ENCODE measurements around the gene CPM. TPM values are rescaled to one million over a fixed set of nuclear protein-coding genes. Genes with fewer than 3 reads are reported as not detected.

CPM gene
- polyA plus RNA-seq, 2 of the 4 experiments (the other 2 are of a cell fraction), result 3.7 to 6.8 TPM

DNA sequence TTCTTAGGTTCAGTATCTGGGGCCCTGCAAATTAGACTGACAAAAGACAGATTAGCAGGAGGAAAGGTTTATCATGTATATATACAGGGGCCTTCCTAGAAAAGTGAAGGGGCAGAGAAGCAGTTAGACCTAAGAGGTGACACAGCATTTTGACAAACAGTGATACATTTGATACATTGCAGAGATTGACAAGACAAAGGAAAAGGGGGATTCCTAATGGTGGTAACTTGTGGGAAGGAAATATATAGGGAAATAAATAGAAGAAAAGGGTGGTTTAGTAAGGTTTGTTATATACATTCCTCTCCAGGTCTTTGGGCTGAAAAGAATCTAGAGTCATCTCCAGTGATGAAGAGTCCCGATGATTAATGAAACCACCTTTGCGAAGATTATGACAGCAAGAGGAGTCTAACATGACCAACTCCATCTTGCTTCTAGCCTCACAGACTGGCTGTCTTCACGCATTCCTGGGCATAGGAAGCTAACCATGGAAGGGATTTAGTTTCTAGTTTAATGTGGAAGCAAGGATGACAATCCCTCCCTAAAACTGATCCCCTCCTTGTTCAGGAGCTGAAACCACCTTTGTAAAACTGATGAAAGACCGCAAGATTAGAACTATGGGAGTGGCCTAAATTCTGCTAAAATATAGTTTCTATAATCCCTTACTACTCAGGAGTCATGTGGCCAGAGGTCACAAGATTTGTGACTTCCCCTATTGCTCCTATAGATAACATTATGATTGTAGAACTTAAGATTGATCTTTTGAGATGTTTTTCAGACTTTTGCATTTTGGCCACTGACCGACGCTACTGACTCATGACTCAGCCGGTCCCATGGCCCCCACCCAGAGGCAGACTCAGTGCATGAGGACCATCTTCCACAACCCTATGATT lies 31.1 kb upstream of the CPM start:
- no peak for DNase-seq (ENCODE audit: low read depth in 1 of 2, low spot score in 1 of 2)
- Histone ChIP-seq H3K4me3 (no peak overlapping the region), H3K9me3 (no peaks in the 10 kb centered on the region), H3K4me1 (no peaks in the 10 kb centered on the region), H3K27ac (no peak overlapping the region), H3K4me2 (no peak overlapping the region)
- TF ChIP-seq TFCP2L1 (CRISPR knock-in tag; IDR thresholded peaks at IDR 0.05) (no peak), EHMT2 (IDR thresholded peaks at IDR 0.05; ENCODE audit: low read depth) (no peak), RNF2 (IDR thresholded peaks at IDR 0.05; ENCODE audit: borderline replicate concordance, low read depth) (no peak), ESRRA (IDR thresholded peaks at IDR 0.05; ENCODE audit: borderline replicate concordance, low read length) (no peak), CBX2 (IDR thresholded peaks at IDR 0.05; ENCODE audit: borderline replicate concordance, low read depth) (no peak), E2F6 (IDR thresholded peaks at IDR 0.05; ENCODE audit: borderline replicate concordance, low read depth) (no peak), RARB (CRISPR knock-in tag; IDR thresholded peaks at IDR 0.05) (no peak)
- TF ChIP-seq, protein P1, sequence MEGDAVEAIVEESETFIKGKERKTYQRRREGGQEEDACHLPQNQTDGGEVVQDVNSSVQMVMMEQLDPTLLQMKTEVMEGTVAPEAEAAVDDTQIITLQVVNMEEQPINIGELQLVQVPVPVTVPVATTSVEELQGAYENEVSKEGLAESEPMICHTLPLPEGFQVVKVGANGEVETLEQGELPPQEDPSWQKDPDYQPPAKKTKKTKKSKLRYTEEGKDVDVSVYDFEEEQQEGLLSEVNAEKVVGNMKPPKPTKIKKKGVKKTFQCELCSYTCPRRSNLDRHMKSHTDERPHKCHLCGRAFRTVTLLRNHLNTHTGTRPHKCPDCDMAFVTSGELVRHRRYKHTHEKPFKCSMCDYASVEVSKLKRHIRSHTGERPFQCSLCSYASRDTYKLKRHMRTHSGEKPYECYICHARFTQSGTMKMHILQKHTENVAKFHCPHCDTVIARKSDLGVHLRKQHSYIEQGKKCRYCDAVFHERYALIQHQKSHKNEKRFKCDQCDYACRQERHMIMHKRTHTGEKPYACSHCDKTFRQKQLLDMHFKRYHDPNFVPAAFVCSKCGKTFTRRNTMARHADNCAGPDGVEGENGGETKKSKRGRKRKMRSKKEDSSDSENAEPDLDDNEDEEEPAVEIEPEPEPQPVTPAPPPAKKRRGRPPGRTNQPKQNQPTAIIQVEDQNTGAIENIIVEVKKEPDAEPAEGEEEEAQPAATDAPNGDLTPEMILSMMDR (IDR thresholded peaks at IDR 0.05), result no peak
- 88% methylated on average over 7 of the region's 7 CpGs for WGBS (ENCODE audit: missing lambda C conversion rate)
- FAIRE-seq, result no peak
- no peak for ATAC-seq
- POLR2A ChIA-PET, result no interaction called here
- CTCF ChIA-PET, result no interaction called here

DNA sequence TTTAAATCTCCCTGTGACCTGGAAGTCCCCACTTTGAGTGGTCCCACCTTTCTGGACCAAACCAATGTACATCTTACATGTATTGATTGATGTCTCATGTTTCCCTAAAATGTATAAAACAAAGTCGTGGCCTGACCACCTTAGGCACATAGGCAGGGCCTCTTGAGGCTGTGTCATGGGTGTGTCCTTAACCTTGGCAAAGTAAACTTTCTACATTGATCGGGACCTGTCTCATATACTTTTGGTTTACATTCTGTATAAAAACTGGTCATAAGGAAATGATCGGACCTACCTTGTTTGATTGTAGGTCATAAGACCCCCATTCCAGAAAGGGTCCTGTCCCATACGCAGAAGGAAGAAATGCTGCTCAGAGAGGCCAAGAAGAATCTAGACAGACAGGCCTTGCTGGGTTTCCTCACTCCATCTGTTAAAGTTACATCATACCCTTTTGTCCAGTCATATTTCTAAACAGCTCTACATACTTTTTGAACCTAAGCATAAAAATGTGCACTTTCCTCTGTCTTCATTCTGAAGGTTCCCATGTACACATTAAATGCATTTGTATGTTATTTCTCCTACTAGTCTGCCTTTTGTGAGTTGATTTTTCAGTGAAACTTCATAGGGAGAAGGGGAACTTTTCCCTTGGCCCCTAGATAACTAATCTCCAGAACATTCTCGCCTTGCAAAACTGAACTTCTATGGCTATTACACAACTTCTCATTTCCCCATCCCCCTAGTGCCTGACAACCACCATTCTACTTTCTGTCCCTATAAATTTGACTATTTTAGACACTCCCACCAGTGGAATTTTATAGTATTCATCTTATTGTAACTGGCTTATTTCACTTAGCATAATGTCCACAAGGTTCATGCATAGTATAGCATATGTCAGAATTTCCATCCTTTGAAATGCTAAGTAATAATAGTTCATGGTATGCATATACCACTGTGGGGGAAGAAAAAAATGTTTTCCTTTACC lies 30.2 kb upstream of the CPM start:
- ChIA-PET POLR2A (no interaction called here), CTCF (interaction anchor here (0.6 to 1.0 kb wide), 2 partner anchors 12 to 122 kb away, joined by 3 read pairs; no protein-coding TSS in a partner anchor)
- TF ChIP-seq TFCP2L1 (CRISPR knock-in tag; IDR thresholded peaks at IDR 0.05) (no peak), HOXB13 (CRISPR knock-in tag; IDR thresholded peaks at IDR 0.05; ENCODE audit: low read depth) (no peak), RFX5 (IDR thresholded peaks at IDR 0.05) (no peak), HDAC2 (IDR thresholded peaks at IDR 0.05) (no peak), FOSL2 (IDR thresholded peaks at IDR 0.05) (no peak), FOSL2 (CRISPR knock-in tag; IDR thresholded peaks at IDR 0.05) (no peak), GATA3 (IDR thresholded peaks at IDR 0.05; ENCODE audit: borderline replicate concordance) (no peak), HOXB5 (CRISPR knock-in tag; IDR thresholded peaks at IDR 0.05) (no peak), RCOR1 (IDR thresholded peaks at IDR 0.05; ENCODE audit: low read depth, low read length) (no peak), MAZ (IDR thresholded peaks at IDR 0.05; ENCODE audit: borderline replicate concordance, low read depth, low read length) (no peak), PHF8 (IDR thresholded peaks at IDR 0.05; ENCODE audit: borderline replicate concordance, low read depth) (no peak), RARB (CRISPR knock-in tag; IDR thresholded peaks at IDR 0.05) (no peak), SMC3 (IDR thresholded peaks at IDR 0.05) (no peak), ZFP36 (IDR thresholded peaks at IDR 0.05; ENCODE audit: borderline replicate concordance, partially characterized antibody) (no peak), NFE2L2 (conservative IDR thresholded peaks at IDR 0.05; ENCODE audit: low read length) (no peak), ZC3H11A (IDR thresholded peaks at IDR 0.05) (no peak), CBX8 (IDR thresholded peaks at IDR 0.05) (no peak)
- TF ChIP-seq, protein P2, sequence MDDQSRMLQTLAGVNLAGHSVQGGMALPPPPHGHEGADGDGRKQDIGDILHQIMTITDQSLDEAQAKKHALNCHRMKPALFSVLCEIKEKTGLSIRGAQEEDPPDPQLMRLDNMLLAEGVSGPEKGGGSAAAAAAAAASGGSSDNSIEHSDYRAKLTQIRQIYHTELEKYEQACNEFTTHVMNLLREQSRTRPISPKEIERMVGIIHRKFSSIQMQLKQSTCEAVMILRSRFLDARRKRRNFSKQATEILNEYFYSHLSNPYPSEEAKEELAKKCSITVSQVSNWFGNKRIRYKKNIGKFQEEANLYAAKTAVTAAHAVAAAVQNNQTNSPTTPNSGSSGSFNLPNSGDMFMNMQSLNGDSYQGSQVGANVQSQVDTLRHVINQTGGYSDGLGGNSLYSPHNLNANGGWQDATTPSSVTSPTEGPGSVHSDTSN (IDR thresholded peaks at IDR 0.05), result no peak
- TF ChIP-seq, protein P3, sequence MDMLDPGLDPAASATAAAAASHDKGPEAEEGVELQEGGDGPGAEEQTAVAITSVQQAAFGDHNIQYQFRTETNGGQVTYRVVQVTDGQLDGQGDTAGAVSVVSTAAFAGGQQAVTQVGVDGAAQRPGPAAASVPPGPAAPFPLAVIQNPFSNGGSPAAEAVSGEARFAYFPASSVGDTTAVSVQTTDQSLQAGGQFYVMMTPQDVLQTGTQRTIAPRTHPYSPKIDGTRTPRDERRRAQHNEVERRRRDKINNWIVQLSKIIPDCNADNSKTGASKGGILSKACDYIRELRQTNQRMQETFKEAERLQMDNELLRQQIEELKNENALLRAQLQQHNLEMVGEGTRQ (IDR thresholded peaks at IDR 0.05), result no peak
- TF ChIP-seq, protein P1 (IDR thresholded peaks at IDR 0.05), result no peak
- TF ChIP-seq, protein P4, sequence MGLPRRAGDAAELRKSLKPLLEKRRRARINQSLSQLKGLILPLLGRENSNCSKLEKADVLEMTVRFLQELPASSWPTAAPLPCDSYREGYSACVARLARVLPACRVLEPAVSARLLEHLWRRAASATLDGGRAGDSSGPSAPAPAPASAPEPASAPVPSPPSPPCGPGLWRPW (IDR thresholded peaks at IDR 0.05), result no peak
- H3K4me3 ChIP-seq, result no peak overlapping the region
- no peaks in the 10 kb centered on the region for H3K9me3 ChIP-seq
- no peaks in the 10 kb centered on the region for H3K4me1 ChIP-seq
- DNase-seq (ENCODE audit: low read depth in 1 of 2, low spot score in 1 of 2), result no peak
- no peak for FAIRE-seq
- no peak overlapping the region for H3K27ac ChIP-seq
- no peak for ATAC-seq
- WGBS (ENCODE audit: missing lambda C conversion rate), result 82% methylated on average over 5 of the region's 5 CpGs
- H3K4me2 ChIP-seq, result no peak overlapping the region

Data from A549 (cell line).